Transverse colon (tissue), 4 donors: Measurements from ENCODE around the gene CD40. TPM values are rescaled to one million over a fixed set of nuclear protein-coding genes. Genes with fewer than 3 reads are reported as not detected.

ENCODE experiments used
- DNase-seq: peaks from one replicate; pipeline ENCODE4 v3.0.0-alpha.2; 2019
- H3K27ac ChIP-seq, 4 donors: fragments of 200-600 bp; sonication (generic); 2 replicates each; pipeline ENCODE4 v1.5.1; 2016 to 2018; ENCODE audit warnings: inconsistent platforms in 4 of 4
- H3K27me3 ChIP-seq: fragments of 200-600 bp; sonication (generic); 2 replicates; pipeline ENCODE4 v1.5.1; 2017; ENCODE audit warnings: inconsistent platforms
- H3K36me3 ChIP-seq, 4 donors: fragments of 200-600 bp; sonication (generic); 2 replicates each; pipeline ENCODE4 v1.5.1; 2017 to 2019; ENCODE audit warnings: inconsistent platforms in 4 of 4
- H3K4me1 ChIP-seq, 4 donors: fragments of 200-600 bp; sonication (generic); 2 replicates each; pipeline ENCODE4 v1.5.1; 2017 to 2020; ENCODE audit warnings: inconsistent platforms in 4 of 4
- H3K4me3 ChIP-seq, 4 donors: fragments of 200-600 bp; sonication (generic); 1 replicate in 1 of 4; 2 replicates in 3 of 4; pipeline versions ENCODE4 v1.5.1 to v1.6.1; 2017 to 2019; ENCODE audit warnings: inconsistent platforms in 4 of 4
- H3K9me3 ChIP-seq, 2 donors: fragments of 200-600 bp; sonication (generic); 2 replicates each; pipeline ENCODE4 v1.5.1; 2017 to 2019; ENCODE audit warnings: inconsistent platforms in 2 of 2
- CTCF ChIP-seq, 5 experiments: fragments of 200-600 bp in 3 of 5; fragments of 450-650 bp in 2 of 5; sonication (generic) in 3 of 5; IDR thresholded peaks; 1 replicate in 2 of 5; 2 replicates in 3 of 5; pipeline ENCODE4 v1.5.1; 2016 to 2017; ENCODE audit warnings: antibody characterized with exemption in 5 of 5, inconsistent platforms in 3 of 5, mild to moderate bottlenecking in 2 of 5, moderate library complexity in 1 of 5
- EP300 ChIP-seq: sonication (generic); formaldehyde crosslinking; IDR thresholded peaks from one replicate; pipeline ENCODE4 v1.6.1; 2017; ENCODE audit warnings: antibody characterized with exemption, low read depth
- POLR2A ChIP-seq: fragments of 450-650 bp; IDR thresholded peaks from one replicate; pipeline ENCODE4 v1.6.1; 2016; ENCODE audit warnings: antibody characterized with exemption, mild to moderate bottlenecking, moderate library complexity
- POLR2AphosphoS5 ChIP-seq, 3 donors: sonication (generic); formaldehyde crosslinking; IDR thresholded peaks; one replicate each; pipeline ENCODE4 v1.6.1; 2016; ENCODE audit warnings: antibody characterized with exemption in 3 of 3
- WGBS, 2 donors: methylation state at CpG; one replicate each; pipeline ENCODE4 v1.1.5; 2018; ENCODE audit warnings: low coverage in 1 of 2; 5-methylcytosine and 5-hydroxymethylcytosine counted together
- in situ Hi-C, 4 donors: fragments of 200-750 bp; cut with MboI; loops; one replicate each; pipeline versions ENCODE4 v1.15.0 to v1.15.1; 2017; ENCODE audit warnings: low sequenced_read_pairs in 3 of 4, low pct_ligation_motif_present in 1 of 4, low pct_unique_long_range_greater_than_20kb in 1 of 4
- intact Hi-C: fragments of 100-400 bp; cut with DNase I; formaldehyde crosslinking; loops from one replicate; pipeline ENCODE4 v1.15.1; 2023; ENCODE audit warnings: low total_unique reads
- total RNA-seq, 4 donors: library from RNA; depleted of rRNA; stranded (reverse); fragments of >200 nt; gene quantifications; one replicate each; pipeline ENCODE4 v1.1.0, GENCODE V29; 2016

Gene CD40
- total RNA-seq, 4 donors from 2014 or later, result 2.5 to 11.6 (median 3.5) TPM

- peak; percentile 37 for DNase-seq
- Histone ChIP-seq H3K27ac (peak overlapping the region; percentile 31 to 60 (median 40)), H3K36me3 (no peaks in the 10 kb centered on the region), H3K27me3 (no peaks in the 10 kb centered on the region), H3K4me3 (no peak overlapping the region), H3K9me3 (no peaks in the 10 kb centered on the region), H3K4me1 (peaks cover 39 to 87% (median 68%) of the 10 kb centered on the region in 4 donors)
- intact Hi-C loops (no loop called here), in situ Hi-C loops (no loop called here)
- TF ChIP-seq EP300, result no peak
- peak in 1 of 3 donors; percentile 6 for TF ChIP-seq POLR2AphosphoS5 (IDR thresholded peaks at IDR 0.05)
- 30 to 43% methylated on average over 3 to 4 of the region's 4 CpGs for WGBS, 2 donors
These were observed 32.8 kb upstream of the CD40 start for GRCh38 chr20:46085179-46085851.

GRCh38 chr20:46087161-46087560, 31.0 kb upstream of the CD40 start:
- Histone ChIP-seq H3K27me3 (no peaks in the 10 kb centered on the region), H3K27ac (peak overlapping the region; percentile 42 to 99 (median 96)), H3K4me1 (peaks cover 39 to 72% (median 65%) of the 10 kb centered on the region in 4 donors), H3K9me3 (no peaks in the 10 kb centered on the region), H3K36me3 (no peaks in the 10 kb centered on the region), H3K4me3 (no peak overlapping the region)
- intact Hi-C loops (no loop called here), in situ Hi-C loops (no loop called here)
- no peak for TF ChIP-seq POLR2A
- peak; percentile 24 to 38 (median 36) for TF ChIP-seq CTCF (IDR thresholded peaks at IDR 0.05)
- WGBS, 2 donors, result 14 to 39% methylated on average over 2 to 8 of the region's 8 CpGs
- DNase-seq, result no peak

- DNase-seq, result no peak
- Histone ChIP-seq H3K4me3 (peak overlapping the region; percentile 66 to 87 (median 72)), H3K4me1 (peaks cover 39 to 57% (median 54%) of the 10 kb centered on the region in 4 donors), H3K27me3 (no peaks in the 10 kb centered on the region), H3K9me3 (no peaks in the 10 kb centered on the region), H3K27ac (peak overlapping the region; percentile 96 to 99 (median 96)), H3K36me3 (no peaks in the 10 kb centered on the region)
- WGBS, 2 donors, result 3 to 6% methylated on average over 6 to 22 of the region's 22 CpGs
- TF ChIP-seq EP300, result no peak
- TF ChIP-seq POLR2A, result no peak
- TF ChIP-seq CTCF (IDR thresholded peaks at IDR 0.05), result no peak
- no peak for TF ChIP-seq POLR2AphosphoS5 (IDR thresholded peaks at IDR 0.05)
- intact Hi-C loops (no loop called here), in situ Hi-C loops (no loop called here)
These were observed 29.5 kb upstream of the CD40 start for GRCh38 chr20:46088409-46089166.

GRCh38 chr20:46089167-46089416, 29.0 kb upstream of the CD40 start:
- in situ Hi-C loops (no loop called here), intact Hi-C loops (no loop called here)
- 1% methylated on average over 31 of the region's 31 CpGs; no CpG with 5 or more reads in 1 of the 2 donors for WGBS, 2 donors
- peak overlapping the region; percentile 66 to 87 (median 72) for H3K4me3 ChIP-seq
- H3K27me3 ChIP-seq, result no peaks in the 10 kb centered on the region
- TF ChIP-seq EP300 (no peak), POLR2A (no peak), CTCF (IDR thresholded peaks at IDR 0.05) (no peak), POLR2AphosphoS5 (IDR thresholded peaks at IDR 0.05) (no peak)
- no peaks in the 10 kb centered on the region for H3K9me3 ChIP-seq
- H3K4me1 ChIP-seq, result peaks cover 39 to 52% (median 50%) of the 10 kb centered on the region in 4 donors
- no peak for DNase-seq
- H3K27ac ChIP-seq, result peak overlapping the region; percentile 96 to 99 (median 96)
- H3K36me3 ChIP-seq, result no peaks in the 10 kb centered on the region
